Spinal cord (tissue), 10 donors: ENCODE data around the gene AGRP. TPM values are rescaled to one million over a fixed set of nuclear protein-coding genes. Genes with fewer than 3 reads are reported as not detected.
A peak's percentile ranks its signal among the peaks of the same experiment; 100 is the strongest.
"Not testable (repeated sequence)": the region's sequence is repeated elsewhere in the genome, so short reads cannot be mapped to it uniquely, and the experiment has no call there.

Experiments
- DNase-seq, 6 donors: peaks; one replicate each; pipeline versions ENCODE4 v3.0.0 to v3.0.0-alpha.2; 2013 to 2015; ENCODE audit warnings: low spot score in 6 of 6, low read depth in 4 of 6
- H3K27ac ChIP-seq: one replicate; pipeline ENCODE4 v1.5.1; 2013; ENCODE audit warnings: low read depth, low read length, control low read depth
- H3K27me3 ChIP-seq: one replicate; pipeline ENCODE4 v1.6.1; 2013; ENCODE audit warnings: low read length; ENCODE audit not compliant: control insufficient read depth, insufficient read depth
- H3K36me3 ChIP-seq: one replicate; pipeline ENCODE4 v1.6.1; 2013; ENCODE audit warnings: low read length; ENCODE audit not compliant: control insufficient read depth, insufficient read depth
- H3K4me1 ChIP-seq: one replicate; pipeline ENCODE4 v1.6.1; 2013; ENCODE audit warnings: low read length; ENCODE audit not compliant: control insufficient read depth, insufficient read depth
- H3K4me3 ChIP-seq: one replicate; pipeline ENCODE4 v1.5.1; 2013; ENCODE audit warnings: low read depth, low read length, control low read depth
- H3K9me3 ChIP-seq: one replicate; pipeline ENCODE4 v1.6.1; 2013; ENCODE audit warnings: low read length; ENCODE audit not compliant: control insufficient read depth, insufficient read depth
- WGBS: methylation state at CpG from one replicate; pipeline ENCODE4 v1.1.5; 2013; ENCODE audit warnings: missing lambda C conversion rate; ENCODE audit not compliant: insufficient coverage; 5-methylcytosine and 5-hydroxymethylcytosine counted together
- polyA plus RNA-seq, 2 donors: library from polyadenylated mRNA; unstranded; fragments of 120-200 nt; gene quantifications; one replicate each; pipeline ENCODE4 v1.2.1, GENCODE V29; 2013; ENCODE audit not compliant: insufficient read length in 2 of 2
- total RNA-seq, 2 donors: library from RNA; depleted of rRNA in 1 of 2; stranded (reverse); fragments of 120-200 nt in 1 of 2; fragments of >200 nt in 1 of 2; gene quantifications; one replicate each; pipeline versions ENCODE4 v1.2.3 to v1.2.4, GENCODE V29; 2013 to 2014
- donor health status: healthy.

AGRP gene
- total and polyA plus RNA-seq, 4 donors: 0.35 to 0.56 TPM; not detected in 2

DNA sequence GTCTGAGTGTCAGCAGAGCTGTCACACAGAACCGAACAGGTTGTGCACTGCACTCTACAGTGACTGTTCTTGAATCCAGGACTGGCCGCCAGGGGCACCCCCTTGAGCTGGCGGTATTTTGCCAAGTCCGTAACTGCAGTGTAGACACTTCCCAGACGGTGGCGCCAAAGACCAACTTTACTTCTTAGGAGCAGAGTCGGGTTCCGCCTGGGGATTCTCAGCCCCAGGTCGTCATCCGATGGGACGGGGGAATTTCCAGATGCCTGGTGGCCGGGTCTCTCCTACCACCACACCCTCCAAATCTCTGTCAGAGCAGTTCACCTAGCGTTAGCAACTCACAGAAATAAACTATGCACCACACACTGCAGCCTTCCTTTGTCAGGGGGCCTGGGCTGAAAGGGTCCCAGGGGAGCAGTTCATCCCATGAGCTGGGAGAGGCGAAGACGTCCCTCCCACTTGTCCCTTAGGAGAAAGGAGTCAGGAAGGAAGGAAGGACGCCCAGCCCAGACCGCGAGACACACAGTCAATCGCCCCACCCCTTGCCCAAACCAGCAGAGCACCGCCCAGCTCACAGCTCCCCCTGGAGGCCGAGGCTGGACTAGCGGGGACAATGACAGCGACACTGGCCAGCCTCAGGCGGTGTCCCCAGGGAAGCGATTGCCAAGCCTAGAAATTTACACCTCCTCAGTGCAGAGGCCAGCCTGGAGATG is 37.9 kb upstream of the AGRP start:
- H3K27ac ChIP-seq: peak overlapping the region; percentile 98
- DNase-seq: peak; percentile 90 to 98 (median 93)
- peaks cover 9% of the 10 kb centered on the region for H3K4me1 ChIP-seq
- H3K36me3 ChIP-seq: peaks cover 3% of the 10 kb centered on the region
- H3K4me3 ChIP-seq: peak overlapping the region; percentile 65
- H3K27me3 ChIP-seq: no peaks in the 10 kb centered on the region
- H3K9me3 ChIP-seq: no peaks in the 10 kb centered on the region
- WGBS: 1% methylated on average over 21 of the region's 25 CpGs

DNA sequence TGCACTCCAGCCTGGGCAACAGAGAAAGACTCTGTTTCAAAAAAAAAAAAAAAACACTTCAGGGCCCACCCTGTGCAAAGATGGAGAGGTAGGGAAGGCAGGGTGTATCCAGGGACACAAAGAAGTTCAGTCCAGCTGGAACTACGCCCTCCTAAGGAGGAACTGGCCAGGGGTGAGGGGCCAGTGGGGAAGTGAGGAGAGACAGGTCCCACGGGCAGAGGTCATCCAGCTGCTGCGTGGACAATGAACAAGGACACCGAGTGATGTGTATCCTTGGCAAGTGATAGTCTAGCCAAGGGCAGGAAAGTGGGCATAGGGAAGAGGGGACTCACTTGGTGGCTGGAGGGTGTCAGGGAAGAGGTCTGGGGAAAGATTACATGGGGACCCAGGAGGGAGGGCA is 35.9 kb upstream of the AGRP start:
- Histone ChIP-seq H3K4me1 (peaks cover 9% of the 10 kb centered on the region), H3K9me3 (no peaks in the 10 kb centered on the region), H3K27me3 (no peaks in the 10 kb centered on the region), H3K36me3 (peaks cover 3% of the 10 kb centered on the region), H3K27ac (no peak overlapping the region), H3K4me3 (no peak overlapping the region)
- WGBS: 69% methylated on average over 4 of the region's 4 CpGs
- DNase-seq: no peak

DNA sequence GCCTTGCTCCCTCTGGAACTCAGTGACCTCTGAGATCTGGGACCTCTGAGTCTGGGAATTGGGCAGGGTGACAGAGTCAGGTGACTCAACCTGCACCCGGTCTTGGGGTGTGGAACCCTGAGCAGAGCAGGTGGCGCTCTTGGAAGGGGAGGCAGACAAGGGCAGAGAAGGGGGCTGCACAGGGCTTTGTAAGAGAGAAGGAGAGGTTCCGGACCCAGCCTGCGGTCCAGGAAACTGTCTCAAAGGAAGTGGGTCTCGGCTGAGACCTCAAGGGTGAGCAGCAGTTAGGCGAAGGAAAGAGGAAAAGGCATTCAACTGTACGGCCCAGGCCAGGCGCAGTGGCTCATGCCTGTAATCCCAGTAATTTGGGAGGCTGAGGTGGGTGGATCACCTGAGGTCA is 35.3 kb upstream of the AGRP start:
- WGBS: 90% methylated on average over 8 of the region's 8 CpGs
- no peaks in the 10 kb centered on the region for H3K9me3 ChIP-seq

DNA sequence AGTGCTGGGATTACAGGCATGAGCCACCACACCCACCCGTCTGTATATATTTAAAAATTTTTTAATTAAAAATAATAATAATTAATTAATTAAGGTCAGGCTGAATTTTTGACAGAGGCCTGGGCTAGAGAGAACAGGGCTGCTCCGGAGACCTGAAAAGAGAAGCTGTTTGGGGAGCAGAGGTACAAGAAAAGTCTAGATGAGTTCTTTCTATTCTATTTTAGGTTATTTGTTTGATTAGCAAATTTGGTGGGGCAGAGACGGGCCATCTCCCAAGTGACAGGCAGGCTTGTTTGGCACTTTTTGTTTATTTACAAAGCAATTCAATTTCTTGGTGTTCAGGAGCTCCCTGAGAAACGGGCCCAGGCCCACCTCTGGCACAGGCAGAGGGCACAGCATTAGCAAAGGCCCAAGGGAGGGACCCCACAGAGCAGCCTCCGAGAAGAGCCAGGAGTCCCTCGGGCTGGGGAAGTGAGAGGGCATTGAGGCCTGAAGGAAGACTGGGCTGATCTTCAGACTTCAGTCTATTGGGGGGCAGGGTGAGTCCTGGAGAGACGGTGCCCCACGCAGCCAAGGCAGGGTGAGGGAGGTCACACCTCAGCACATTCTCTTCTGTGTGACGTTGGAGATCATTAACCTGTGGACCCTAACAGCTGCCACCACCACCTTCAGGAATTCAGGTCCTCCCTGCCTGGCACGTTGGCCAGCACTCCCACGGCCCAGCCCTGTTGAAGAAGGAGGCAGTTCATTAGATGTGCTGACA is 34.5 kb upstream of the AGRP start:
- Histone ChIP-seq H3K27ac (no peak overlapping the region), H3K9me3 (no peaks in the 10 kb centered on the region), H3K27me3 (no peaks in the 10 kb centered on the region), H3K4me3 (no peak overlapping the region), H3K4me1 (peaks cover 9% of the 10 kb centered on the region), H3K36me3 (peaks cover 3% of the 10 kb centered on the region)
- WGBS: 76% methylated on average over 8 of the region's 11 CpGs
- no peak for DNase-seq

More for the DNA sequence above, 35.3 kb upstream of the AGRP start:
- no peak overlapping the region for H3K27ac ChIP-seq
- peaks cover 3% of the 10 kb centered on the region for H3K36me3 ChIP-seq
- H3K4me1 ChIP-seq: peaks cover 9% of the 10 kb centered on the region
- no peaks in the 10 kb centered on the region for H3K27me3 ChIP-seq
- no peak for DNase-seq
- H3K4me3 ChIP-seq: no peak overlapping the region

DNA sequence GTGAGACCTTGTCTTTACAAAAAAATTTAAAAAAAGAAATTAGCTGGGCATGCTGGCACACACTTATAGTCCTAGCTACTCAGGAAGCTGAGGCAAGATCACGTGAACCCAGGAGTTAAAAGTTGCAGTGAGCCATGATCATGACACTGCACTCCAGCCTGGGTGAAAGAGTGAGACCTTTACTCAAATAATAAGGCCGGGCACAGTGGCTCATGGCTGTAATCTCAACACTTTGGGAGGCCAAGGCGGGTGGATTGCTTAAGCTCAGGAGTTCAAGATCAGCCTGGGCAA is 33.8 kb upstream of the AGRP start:
- Histone ChIP-seq H3K4me3 (no peak overlapping the region), H3K27ac (no peak overlapping the region), H3K9me3 (no peaks in the 10 kb centered on the region), H3K4me1 (peaks cover 9% of the 10 kb centered on the region), H3K36me3 (peaks cover 3% of the 10 kb centered on the region), H3K27me3 (no peaks in the 10 kb centered on the region)
- DNase-seq: no peak
- 87% methylated on average over 2 of the region's 3 CpGs for WGBS

DNA sequence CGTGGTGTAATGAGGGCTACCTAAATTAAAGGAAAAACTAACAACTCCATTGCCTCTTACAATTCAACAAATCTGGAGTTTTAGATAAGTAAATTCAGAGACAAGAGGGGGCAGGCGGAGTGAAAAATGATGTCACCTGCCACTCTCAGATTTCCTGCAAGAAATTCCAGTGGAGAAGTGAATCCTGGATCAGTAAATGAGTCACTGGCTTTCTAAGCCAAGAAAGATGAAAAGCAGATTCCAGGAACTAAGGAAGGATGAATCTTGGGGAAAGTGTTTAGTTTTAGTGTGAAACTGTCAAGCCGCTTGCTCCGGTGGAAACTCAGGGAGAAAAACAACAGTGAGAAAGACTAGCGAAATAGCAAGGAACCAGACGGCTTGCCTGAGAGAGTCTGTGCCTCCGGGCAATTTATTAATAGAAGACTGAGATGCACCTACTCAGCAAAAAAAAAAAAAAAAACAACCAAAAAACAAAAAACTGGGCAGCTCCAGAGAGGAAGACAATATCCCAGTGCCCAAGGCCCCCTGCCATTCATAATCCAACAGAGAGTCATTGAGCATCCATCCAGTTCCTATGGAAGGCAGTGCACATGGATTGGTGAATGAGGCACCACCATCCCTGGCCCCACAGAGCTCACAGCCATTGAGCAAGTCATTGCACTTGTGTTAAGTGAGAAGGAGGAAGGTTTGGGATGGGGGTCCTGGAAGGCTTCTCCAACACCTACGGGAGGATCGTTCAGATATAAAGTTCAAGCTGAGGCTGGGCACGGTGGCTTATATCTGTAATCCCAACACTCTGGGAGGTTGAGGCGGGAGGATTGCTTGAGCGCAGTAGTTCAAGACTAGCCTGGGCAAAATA is 33.2 kb upstream of the AGRP start:
- DNase-seq: peak in 1 of 6 donors; percentile 52

DNA sequence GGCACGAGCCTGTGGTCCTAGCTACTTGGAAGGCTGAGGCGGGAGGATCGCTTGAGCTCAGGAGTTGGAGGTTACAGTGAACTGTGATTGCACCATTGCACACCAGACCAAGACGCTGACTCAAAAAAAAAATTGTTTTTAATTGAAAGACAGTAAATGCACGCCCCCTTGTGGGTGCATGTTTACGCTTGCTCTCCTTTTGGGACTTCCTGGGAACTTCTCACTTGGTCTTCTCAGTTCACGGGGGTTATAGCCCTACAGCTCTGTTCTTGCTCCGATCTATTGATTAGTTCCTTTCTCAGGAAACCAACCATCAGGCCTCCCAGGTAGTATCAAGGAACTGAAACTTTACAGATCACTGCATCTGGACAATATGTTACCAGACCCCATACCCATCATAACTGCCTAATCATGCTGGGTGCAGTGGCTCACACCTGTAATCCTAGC is 31.1 kb upstream of the AGRP start:
- WGBS: 26% methylated on average over 6 of the region's 8 CpGs
- peak in 2 of 6 donors; percentile 76 to 82 for DNase-seq
- Histone ChIP-seq H3K36me3 (peaks cover 3% of the 10 kb centered on the region), H3K27me3 (no peaks in the 10 kb centered on the region), H3K4me3 (no peak overlapping the region), H3K27ac (no peak overlapping the region), H3K9me3 (no peaks in the 10 kb centered on the region), H3K4me1 (no peaks in the 10 kb centered on the region)

More for the DNA sequence above, 33.2 kb upstream of the AGRP start:
- Histone ChIP-seq H3K4me3 (no peak overlapping the region), H3K36me3 (peaks cover 3% of the 10 kb centered on the region), H3K27me3 (no peaks in the 10 kb centered on the region), H3K27ac (no peak overlapping the region), H3K9me3 (no peaks in the 10 kb centered on the region), H3K4me1 (peaks cover 5% of the 10 kb centered on the region)
- 85% methylated on average over 7 of the region's 12 CpGs for WGBS

DNA sequence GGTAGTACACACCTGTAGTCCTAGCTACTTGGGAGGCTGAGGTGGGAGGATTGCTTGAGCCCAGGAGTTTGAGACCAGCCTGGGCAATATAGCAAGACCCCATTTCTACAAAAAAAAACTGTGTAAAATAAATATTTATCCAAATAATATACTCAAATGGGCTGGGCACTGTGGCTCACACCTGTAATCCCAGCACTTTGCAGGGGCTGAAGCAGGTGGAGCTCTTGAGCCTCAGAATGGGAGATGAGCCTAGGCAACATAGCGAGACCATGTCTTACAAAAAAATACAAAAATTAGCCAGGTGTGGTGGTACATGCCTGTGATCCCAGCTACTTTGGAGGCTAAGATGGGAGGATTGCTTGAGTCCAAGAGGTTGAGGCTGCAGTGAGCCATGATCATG is 30.5 kb upstream of the AGRP start:
- H3K4me3 ChIP-seq, H3K36me3 ChIP-seq, H3K27me3 ChIP-seq, H3K4me1 ChIP-seq, H3K27ac ChIP-seq, H3K9me3 ChIP-seq, DNase-seq: not testable (repeated sequence)
- WGBS: no CpG with 5 or more reads among the region's 1 CpG

DNA sequence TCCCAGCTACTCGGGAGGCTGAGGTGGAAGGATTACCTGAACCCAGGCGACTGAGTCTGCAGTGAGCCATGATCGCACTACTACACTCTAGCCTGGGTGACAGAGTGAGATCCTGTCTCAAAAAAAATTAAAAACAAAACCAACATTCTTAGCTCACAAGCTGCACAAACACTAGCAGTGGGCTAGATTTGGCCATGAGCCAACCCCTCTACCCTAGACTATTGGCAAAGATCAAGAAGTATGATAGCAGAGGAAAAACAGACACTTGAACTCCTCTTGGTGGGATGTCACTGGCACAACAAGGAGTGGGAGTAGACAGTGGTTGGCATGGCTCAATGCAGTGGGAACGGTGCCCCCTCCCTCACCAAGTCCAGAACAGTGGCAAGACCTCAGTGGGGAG is 25.7 kb upstream of the AGRP start:
- H3K27ac ChIP-seq: no peak overlapping the region
- H3K9me3 ChIP-seq: no peaks in the 10 kb centered on the region
- peaks cover 2% of the 10 kb centered on the region for H3K36me3 ChIP-seq
- peak in 1 of 6 donors; percentile 62 for DNase-seq
- no peaks in the 10 kb centered on the region for H3K4me1 ChIP-seq
- no peaks in the 10 kb centered on the region for H3K27me3 ChIP-seq
- 90% methylated on average over 4 of the region's 4 CpGs for WGBS
- H3K4me3 ChIP-seq: no peak overlapping the region
